Tibial nerve (tissue), 4 donors: Measurements from ENCODE around the gene TCIRG1.

Experiments
- CTCF ChIP-seq, 5 experiments: fragments of 200-600 bp in 3 of 5; fragments of 450-650 bp in 2 of 5; sonication (generic) in 3 of 5; IDR thresholded peaks; one replicate each; pipeline ENCODE4 v1.5.1; 2016 to 2019; ENCODE audit warnings: antibody characterized with exemption in 5 of 5, mild to moderate bottlenecking in 3 of 5, moderate library complexity in 2 of 5
- EP300 ChIP-seq, 2 donors: sonication (generic); formaldehyde crosslinking; IDR thresholded peaks; one replicate each; pipeline ENCODE4 v1.6.1; 2017; ENCODE audit warnings: antibody characterized with exemption in 2 of 2, mild to moderate bottlenecking in 1 of 2
- POLR2A ChIP-seq, 2 donors: fragments of 450-650 bp; IDR thresholded peaks; one replicate each; pipeline ENCODE4 v1.6.1; 2017; ENCODE audit warnings: antibody characterized with exemption in 2 of 2, mild to moderate bottlenecking in 2 of 2, moderate library complexity in 2 of 2

DNA sequence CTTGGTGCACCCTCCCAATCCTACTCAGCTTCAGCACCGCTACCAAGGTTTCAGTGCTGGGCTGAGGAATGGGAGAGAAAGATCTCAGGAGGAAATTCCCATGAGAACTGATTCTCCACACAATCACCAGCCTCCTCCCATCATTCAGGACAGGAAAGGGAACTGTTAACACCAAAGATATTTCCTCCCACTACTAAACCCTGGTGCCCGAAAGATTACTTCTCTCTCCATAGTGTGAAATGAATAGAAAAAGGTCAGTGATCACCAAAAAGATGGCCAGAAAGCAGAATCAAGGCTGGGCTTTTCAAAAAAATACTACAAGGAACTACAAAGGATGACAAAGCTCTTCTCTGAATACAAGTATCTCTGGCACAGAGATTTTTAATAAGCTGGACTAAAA is 26.1 kb downstream of the TCIRG1 start:
- TF ChIP-seq CTCF (IDR thresholded peaks at IDR 0.05) = no peak
- TF ChIP-seq EP300 (IDR thresholded peaks at IDR 0.05) = no peak
- no peak for TF ChIP-seq POLR2A (IDR thresholded peaks at IDR 0.05)
